ENCODE results near the gene GPR26. TPM values are rescaled to one million over a fixed set of nuclear protein-coding genes. Genes with fewer than 3 reads are reported as not detected.

Gene GPR26
- total RNA-seq, 4 donors from 2014 or later = not detected

GRCh38 chr10:123704812-123705211, 38.7 kb downstream of the GPR26 start:
- intact Hi-C loops (cut with DNase I; ENCODE audit: low total_unique reads) = no loop called here
- no peak for TF ChIP-seq POLR2A (IDR thresholded peaks at IDR 0.05)
- TF ChIP-seq, protein P1, sequence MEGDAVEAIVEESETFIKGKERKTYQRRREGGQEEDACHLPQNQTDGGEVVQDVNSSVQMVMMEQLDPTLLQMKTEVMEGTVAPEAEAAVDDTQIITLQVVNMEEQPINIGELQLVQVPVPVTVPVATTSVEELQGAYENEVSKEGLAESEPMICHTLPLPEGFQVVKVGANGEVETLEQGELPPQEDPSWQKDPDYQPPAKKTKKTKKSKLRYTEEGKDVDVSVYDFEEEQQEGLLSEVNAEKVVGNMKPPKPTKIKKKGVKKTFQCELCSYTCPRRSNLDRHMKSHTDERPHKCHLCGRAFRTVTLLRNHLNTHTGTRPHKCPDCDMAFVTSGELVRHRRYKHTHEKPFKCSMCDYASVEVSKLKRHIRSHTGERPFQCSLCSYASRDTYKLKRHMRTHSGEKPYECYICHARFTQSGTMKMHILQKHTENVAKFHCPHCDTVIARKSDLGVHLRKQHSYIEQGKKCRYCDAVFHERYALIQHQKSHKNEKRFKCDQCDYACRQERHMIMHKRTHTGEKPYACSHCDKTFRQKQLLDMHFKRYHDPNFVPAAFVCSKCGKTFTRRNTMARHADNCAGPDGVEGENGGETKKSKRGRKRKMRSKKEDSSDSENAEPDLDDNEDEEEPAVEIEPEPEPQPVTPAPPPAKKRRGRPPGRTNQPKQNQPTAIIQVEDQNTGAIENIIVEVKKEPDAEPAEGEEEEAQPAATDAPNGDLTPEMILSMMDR (IDR thresholded peaks at IDR 0.05 in 4 of 5, conservative IDR thresholded peaks at IDR 0.05 in 1 of 5) = no peak
- in situ Hi-C loops (cut with MboI; ENCODE audit: low sequenced_read_pairs in 4 of 4) = no loop called here
- Histone ChIP-seq H3K9me3 (no peaks in the 10 kb centered on the region), H3K27me3 (no peaks in the 10 kb centered on the region), H3K36me3 (no peaks in the 10 kb centered on the region), H3K4me3 (no peak overlapping the region), H3K27ac (no peak overlapping the region), H3K4me1 (no peaks in the 10 kb centered on the region)
- ATAC-seq (no peak), DNase-seq (no peak)

GRCh38 chr10:123706236-123706635, 40.1 kb downstream of the GPR26 start:
- no peak for DNase-seq
- Histone ChIP-seq H3K27me3 (no peaks in the 10 kb centered on the region), H3K4me3 (no peak overlapping the region), H3K36me3 (no peaks in the 10 kb centered on the region), H3K4me1 (no peaks in the 10 kb centered on the region), H3K27ac (no peak overlapping the region), H3K9me3 (no peaks in the 10 kb centered on the region)
- TF ChIP-seq POLR2A (IDR thresholded peaks at IDR 0.05) = no peak
- TF ChIP-seq, protein P1 (IDR thresholded peaks at IDR 0.05 in 4 of 5, conservative IDR thresholded peaks at IDR 0.05 in 1 of 5) = no peak
- no peak for ATAC-seq
- in situ Hi-C loops (cut with MboI; ENCODE audit: low sequenced_read_pairs in 4 of 4) (no loop called here), intact Hi-C loops (cut with DNase I; ENCODE audit: low total_unique reads) (no loop called here)

DNA sequence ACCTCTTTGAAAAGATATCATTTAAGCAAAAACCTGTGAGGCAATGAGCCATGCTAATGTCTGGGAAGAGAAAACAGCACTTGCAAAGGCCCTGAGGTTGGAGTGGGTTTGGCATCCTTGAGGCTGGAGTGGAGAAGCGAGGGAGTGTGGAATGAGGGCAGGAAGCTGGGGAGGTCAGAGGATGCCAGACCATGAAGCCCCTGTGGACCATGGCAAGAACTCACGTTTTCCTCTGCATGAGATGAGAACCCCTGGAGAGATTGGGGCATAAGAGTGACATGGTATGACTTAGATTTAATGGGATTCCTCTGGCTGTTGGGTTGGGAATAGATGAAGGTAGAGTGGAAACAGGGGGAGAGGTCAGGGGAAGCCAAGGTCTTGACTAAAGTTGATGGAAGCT, 49.4 kb downstream of the GPR26 start:
- Histone ChIP-seq H3K36me3 (no peaks in the 10 kb centered on the region), H3K27ac (no peak overlapping the region), H3K4me1 (no peaks in the 10 kb centered on the region), H3K27me3 (no peaks in the 10 kb centered on the region), H3K9me3 (no peaks in the 10 kb centered on the region), H3K4me3 (no peak overlapping the region)
- DNase-seq (no peak), ATAC-seq (no peak)
- TF ChIP-seq, protein P1 (IDR thresholded peaks at IDR 0.05 in 4 of 5, conservative IDR thresholded peaks at IDR 0.05 in 1 of 5) = no peak
- TF ChIP-seq POLR2A (IDR thresholded peaks at IDR 0.05) = no peak
- in situ Hi-C loops (cut with MboI; ENCODE audit: low sequenced_read_pairs in 4 of 4) = no loop called here
- intact Hi-C loops (cut with DNase I; ENCODE audit: low total_unique reads) = no loop called here

GRCh38 chr10:123717336-123717735, 51.2 kb downstream of the GPR26 start:
- Histone ChIP-seq H3K27me3 (no peaks in the 10 kb centered on the region), H3K4me1 (no peaks in the 10 kb centered on the region), H3K9me3 (no peaks in the 10 kb centered on the region), H3K27ac (no peak overlapping the region), H3K36me3 (no peaks in the 10 kb centered on the region), H3K4me3 (no peak overlapping the region)
- in situ Hi-C loops (cut with MboI; ENCODE audit: low sequenced_read_pairs in 4 of 4) (no loop called here), intact Hi-C loops (cut with DNase I; ENCODE audit: low total_unique reads) (no loop called here)
- ATAC-seq (no peak), DNase-seq (no peak)
- TF ChIP-seq, protein P1 (IDR thresholded peaks at IDR 0.05 in 4 of 5, conservative IDR thresholded peaks at IDR 0.05 in 1 of 5) = no peak
- TF ChIP-seq POLR2A (IDR thresholded peaks at IDR 0.05) = no peak

DNA sequence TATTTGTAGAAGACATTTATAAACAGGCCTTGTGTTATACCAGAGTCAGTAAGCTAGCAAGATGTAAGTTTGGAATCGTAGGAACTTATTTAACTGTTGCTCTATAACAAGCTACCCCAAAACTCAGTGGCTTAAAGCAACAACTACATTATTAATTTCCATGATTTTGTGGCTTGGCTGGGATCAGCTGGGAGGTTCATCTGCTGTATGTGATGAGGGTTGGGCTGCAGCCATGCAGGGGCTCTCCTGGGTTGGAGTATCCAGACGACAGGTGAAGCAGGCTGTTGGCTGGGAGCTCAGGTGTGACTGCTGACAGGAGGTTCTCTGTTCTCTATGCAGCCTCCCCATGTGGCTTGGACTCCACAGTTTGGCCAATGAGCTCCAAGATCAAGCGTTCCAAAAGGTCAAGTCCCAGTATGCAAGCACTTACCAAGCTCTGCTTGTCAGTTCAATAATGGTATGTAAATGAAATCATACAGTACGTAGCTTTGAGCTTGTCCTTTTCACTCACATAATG, 52.4 kb downstream of the GPR26 start:
- Histone ChIP-seq H3K27ac (no peak overlapping the region), H3K36me3 (no peaks in the 10 kb centered on the region), H3K9me3 (no peaks in the 10 kb centered on the region), H3K27me3 (no peaks in the 10 kb centered on the region), H3K4me1 (no peaks in the 10 kb centered on the region), H3K4me3 (no peak overlapping the region)
- ATAC-seq (no peak), DNase-seq (no peak)
- in situ Hi-C loops (cut with MboI; ENCODE audit: low sequenced_read_pairs in 4 of 4) = no loop called here
- intact Hi-C loops (cut with DNase I; ENCODE audit: low total_unique reads) = no loop called here
- TF ChIP-seq POLR2A (IDR thresholded peaks at IDR 0.05) = no peak

All from gastrocnemius medialis (tissue), 4 donors.